ENCODE data around the gene CRACDL. TPM values are rescaled to one million over a fixed set of nuclear protein-coding genes. Genes with fewer than 3 reads are reported as not detected.
A peak's percentile ranks its signal among the peaks of the same experiment; 100 is the strongest.

The CRACDL gene
- total and polyA plus RNA-seq, 12 donors = 0.33 to 3.4 (median 2.1) TPM

- H3K4me1 ChIP-seq (replicated peaks in 1 of 2) = no peaks in the 10 kb centered on the region
- H3K27ac ChIP-seq = no peak overlapping the region
- intact Hi-C loops (cut with DNase I) = no loop called here
- TF ChIP-seq POLR2A (IDR thresholded peaks at IDR 0.05) (no peak), CTCF (IDR thresholded peaks at IDR 0.05) (no peak)
- peaks cover 0 to 5% (median 0%) of the 10 kb centered on the region in 3 donors for H3K9me3 ChIP-seq (replicated peaks in 1 of 3)
- 58 to 68% (median 63%) methylated on average over 7 of the region's 7 CpGs for WGBS, 4 donors
- no peaks in the 10 kb centered on the region for H3K27me3 ChIP-seq
- DNase-seq = no peak
- no peaks in the 10 kb centered on the region for H3K36me3 ChIP-seq (replicated peaks in 1 of 2)
- H3K4me3 ChIP-seq = no peak overlapping the region
These were observed 23.9 kb upstream of the CRACDL start for GRCh38 chr2:98959810-98960507.

- Histone ChIP-seq H3K9me3 (replicated peaks in 1 of 3) (no peaks in the 10 kb centered on the region), H3K4me3 (no peak overlapping the region), H3K27ac (no peak overlapping the region), H3K4me1 (replicated peaks in 1 of 2) (no peaks in the 10 kb centered on the region), H3K27me3 (no peaks in the 10 kb centered on the region), H3K36me3 (replicated peaks in 1 of 2) (no peaks in the 10 kb centered on the region)
- no peak for TF ChIP-seq CTCF (IDR thresholded peaks at IDR 0.05)
- intact Hi-C loops (cut with DNase I) = no loop called here
- no peak for DNase-seq
- WGBS, 4 donors = 74 to 77% (median 75%) methylated on average over 4 of the region's 4 CpGs
These were observed 16.9 kb upstream of the CRACDL start for GRCh38 chr2:98952966-98953365.

DNA sequence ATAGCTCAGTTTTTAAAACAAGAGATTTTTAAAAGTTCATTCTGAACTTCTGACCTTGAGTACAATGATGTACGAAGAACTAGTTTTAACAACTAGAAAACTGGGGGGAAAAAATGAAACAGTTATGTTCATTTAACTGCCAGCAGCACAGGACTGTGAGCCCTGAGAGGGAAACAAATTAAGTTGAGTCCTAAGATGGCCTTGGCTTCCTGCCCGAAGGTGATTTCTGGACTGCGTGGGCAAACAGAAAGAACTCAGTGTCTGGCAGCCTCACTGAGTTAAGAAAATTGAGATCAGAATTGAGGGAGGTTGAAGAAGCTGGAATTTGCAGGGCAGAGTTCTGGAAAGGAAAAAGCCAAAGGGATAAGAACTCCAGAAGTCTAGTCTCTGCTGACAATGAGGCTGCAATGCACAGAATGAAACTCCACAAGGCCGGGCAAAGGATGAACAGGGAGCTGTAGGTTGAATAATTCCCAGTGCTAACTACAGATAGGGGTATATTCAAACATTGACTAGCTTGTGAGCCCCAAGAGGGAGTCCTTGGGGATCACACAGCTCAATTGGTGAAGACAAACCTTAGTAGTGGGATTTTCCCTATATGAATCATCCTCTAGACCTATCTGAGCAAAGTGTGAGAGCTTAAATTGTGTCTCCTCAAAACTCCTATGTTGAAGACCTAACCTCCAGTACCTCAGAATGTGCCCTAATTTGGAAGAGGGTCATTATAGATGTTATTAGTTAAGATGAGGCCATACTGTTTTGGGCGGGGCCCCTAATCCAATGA, 13.1 kb upstream of the CRACDL start:
- peak; percentile 37 to 68 (median 46) for DNase-seq
- TF ChIP-seq CTCF (IDR thresholded peaks at IDR 0.05) (no peak), POLR2A (IDR thresholded peaks at IDR 0.05) (no peak)
- Histone ChIP-seq H3K27me3 (no peaks in the 10 kb centered on the region), H3K9me3 (replicated peaks in 1 of 3) (no peaks in the 10 kb centered on the region), H3K4me1 (replicated peaks in 1 of 2) (no peaks in the 10 kb centered on the region), H3K4me3 (no peak overlapping the region), H3K27ac (no peak overlapping the region), H3K36me3 (replicated peaks in 1 of 2) (no peaks in the 10 kb centered on the region)
- intact Hi-C loops (cut with DNase I) = no loop called here
- WGBS, 4 donors = 48 to 52% (median 50%) methylated on average over 5 of the region's 5 CpGs

- no peak for TF ChIP-seq POLR2A (IDR thresholded peaks at IDR 0.05)
- TF ChIP-seq CTCF (IDR thresholded peaks at IDR 0.05) = no peak
These were observed 11.5 kb upstream of the CRACDL start for GRCh38 chr2:98947554-98947953.

More at GRCh38 chr2:98947554-98947953, 11.5 kb upstream of the CRACDL start:
- no peaks in the 10 kb centered on the region for H3K27me3 ChIP-seq
- H3K36me3 ChIP-seq (replicated peaks in 1 of 2) = no peaks in the 10 kb centered on the region
- no peak overlapping the region for H3K27ac ChIP-seq
- intact Hi-C loops (cut with DNase I) = no loop called here
- DNase-seq = no peak
- WGBS, 4 donors = 69 to 80% (median 74%) methylated on average over 8 of the region's 8 CpGs
- H3K4me3 ChIP-seq = no peak overlapping the region
- H3K9me3 ChIP-seq (replicated peaks in 1 of 3) = no peaks in the 10 kb centered on the region
- H3K4me1 ChIP-seq (replicated peaks in 1 of 2) = no peaks in the 10 kb centered on the region

Data from adrenal gland (tissue), 12 donors.